ENCODE data around the gene REV3L.
"Not testable (repeated sequence)": the region's sequence is repeated elsewhere in the genome, so short reads cannot be mapped to it uniquely, and the experiment has no call there.

The REV3L gene, protein sequence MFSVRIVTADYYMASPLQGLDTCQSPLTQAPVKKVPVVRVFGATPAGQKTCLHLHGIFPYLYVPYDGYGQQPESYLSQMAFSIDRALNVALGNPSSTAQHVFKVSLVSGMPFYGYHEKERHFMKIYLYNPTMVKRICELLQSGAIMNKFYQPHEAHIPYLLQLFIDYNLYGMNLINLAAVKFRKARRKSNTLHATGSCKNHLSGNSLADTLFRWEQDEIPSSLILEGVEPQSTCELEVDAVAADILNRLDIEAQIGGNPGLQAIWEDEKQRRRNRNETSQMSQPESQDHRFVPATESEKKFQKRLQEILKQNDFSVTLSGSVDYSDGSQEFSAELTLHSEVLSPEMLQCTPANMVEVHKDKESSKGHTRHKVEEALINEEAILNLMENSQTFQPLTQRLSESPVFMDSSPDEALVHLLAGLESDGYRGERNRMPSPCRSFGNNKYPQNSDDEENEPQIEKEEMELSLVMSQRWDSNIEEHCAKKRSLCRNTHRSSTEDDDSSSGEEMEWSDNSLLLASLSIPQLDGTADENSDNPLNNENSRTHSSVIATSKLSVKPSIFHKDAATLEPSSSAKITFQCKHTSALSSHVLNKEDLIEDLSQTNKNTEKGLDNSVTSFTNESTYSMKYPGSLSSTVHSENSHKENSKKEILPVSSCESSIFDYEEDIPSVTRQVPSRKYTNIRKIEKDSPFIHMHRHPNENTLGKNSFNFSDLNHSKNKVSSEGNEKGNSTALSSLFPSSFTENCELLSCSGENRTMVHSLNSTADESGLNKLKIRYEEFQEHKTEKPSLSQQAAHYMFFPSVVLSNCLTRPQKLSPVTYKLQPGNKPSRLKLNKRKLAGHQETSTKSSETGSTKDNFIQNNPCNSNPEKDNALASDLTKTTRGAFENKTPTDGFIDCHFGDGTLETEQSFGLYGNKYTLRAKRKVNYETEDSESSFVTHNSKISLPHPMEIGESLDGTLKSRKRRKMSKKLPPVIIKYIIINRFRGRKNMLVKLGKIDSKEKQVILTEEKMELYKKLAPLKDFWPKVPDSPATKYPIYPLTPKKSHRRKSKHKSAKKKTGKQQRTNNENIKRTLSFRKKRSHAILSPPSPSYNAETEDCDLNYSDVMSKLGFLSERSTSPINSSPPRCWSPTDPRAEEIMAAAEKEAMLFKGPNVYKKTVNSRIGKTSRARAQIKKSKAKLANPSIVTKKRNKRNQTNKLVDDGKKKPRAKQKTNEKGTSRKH (N-terminal part only)

DNA sequence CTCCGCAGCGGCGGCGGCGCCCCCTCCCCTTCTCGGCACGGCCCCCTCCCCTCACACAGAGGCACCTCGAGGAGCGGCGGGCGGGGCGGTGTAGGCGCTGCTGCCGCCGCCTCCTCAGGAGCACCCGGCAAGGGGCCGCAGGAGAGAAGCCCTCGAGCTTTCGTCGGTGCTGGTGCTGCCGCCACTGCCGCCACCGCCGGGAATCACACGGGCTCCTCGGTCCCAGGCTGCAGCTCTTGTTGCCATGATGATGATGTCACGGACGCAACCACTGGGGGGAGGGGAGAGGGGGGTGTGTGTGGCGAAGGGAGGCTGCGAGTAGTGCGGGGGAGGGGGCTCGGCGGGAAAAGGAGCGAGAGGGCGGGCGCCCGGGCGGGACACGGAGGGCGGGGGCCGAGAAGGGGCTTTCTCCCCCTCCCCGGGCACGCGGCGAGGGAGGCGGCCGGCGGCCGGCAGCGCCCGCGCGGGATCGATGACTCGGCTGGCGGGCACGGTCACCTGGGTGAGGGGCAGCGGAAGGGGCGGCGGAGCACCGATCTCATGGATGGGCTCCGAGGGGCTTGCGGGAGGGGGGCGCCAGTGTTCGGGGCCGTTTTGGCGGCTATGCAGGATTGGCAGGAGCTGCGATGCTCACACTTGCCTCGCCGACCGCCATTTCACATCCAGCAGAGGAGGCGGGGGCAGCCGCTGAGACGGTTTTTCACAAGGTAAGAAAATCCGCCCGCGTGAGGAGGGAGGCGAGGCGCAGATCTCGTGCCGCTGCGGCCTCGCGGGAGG is at the start of gene REV3L:
Gene REV3L, minus strand, starts transcription at position 260 of the 777 bp plus-strand sequence. CDS start 330 bp downstream, outside the sequence.
- DNase-seq = peak; percentile 91
- ATAC-seq = peak; percentile 62

DNA sequence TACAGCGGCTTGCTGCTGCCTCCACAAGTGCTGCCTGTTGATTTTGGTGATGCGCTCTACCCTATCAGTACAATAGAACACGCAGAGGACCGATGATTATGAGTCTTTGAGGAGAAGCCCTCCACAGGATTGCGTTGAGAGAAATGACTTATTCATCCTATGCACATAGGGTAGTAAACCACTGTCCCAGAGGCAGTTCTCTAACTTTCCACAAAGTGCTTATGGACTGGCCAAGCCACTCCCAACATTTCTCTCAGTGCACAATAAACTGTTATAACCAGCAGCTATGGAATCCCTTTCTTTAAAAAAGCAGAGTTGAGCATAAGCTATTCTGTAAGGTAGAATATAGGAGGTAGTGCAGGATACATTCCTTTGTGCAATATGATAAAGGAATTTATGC is 48.2 kb upstream of the REV3L start:
- ATAC-seq = no peak
- DNase-seq = no peak

DNA sequence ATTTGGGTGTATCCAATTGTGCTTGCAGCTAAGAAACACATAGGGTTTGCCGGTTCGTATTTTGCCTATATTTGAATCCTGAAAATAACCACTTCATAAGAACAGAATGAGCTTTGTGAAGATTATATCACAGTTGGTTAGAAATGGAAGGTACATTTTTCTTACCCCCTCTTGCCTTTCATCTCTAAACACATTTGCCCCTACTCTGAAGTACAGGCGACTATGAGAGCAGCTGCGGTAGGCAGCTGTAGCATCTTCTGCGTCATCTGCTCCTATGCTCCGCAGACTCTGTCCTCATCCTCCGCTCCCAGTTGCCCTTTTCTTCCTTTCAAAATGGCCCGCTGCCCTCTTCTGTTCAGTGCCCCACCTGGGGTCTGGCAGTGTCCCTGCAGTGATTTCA is 47.6 kb upstream of the REV3L start:
- no peak for ATAC-seq
- DNase-seq = no peak

DNA sequence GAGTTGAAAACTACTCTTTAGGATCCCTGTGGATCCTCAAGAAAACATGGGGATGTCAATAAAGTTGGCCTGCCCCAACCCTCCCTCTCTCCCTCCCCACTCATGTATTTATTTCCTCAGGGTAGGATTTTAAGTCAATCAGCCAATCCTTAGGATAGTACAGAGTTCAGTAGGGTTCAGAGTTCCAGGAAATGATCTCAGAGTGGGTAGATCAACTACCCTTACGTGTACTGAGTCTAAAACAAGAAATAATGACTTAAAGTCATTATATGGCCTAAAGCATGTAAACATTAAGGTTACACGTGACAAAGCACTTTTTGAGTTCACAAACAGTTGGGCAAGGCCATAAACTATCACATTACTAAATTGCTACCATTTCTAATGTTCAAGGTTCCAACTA is 47.2 kb upstream of the REV3L start:
- ATAC-seq (no peak), DNase-seq (no peak)

DNA sequence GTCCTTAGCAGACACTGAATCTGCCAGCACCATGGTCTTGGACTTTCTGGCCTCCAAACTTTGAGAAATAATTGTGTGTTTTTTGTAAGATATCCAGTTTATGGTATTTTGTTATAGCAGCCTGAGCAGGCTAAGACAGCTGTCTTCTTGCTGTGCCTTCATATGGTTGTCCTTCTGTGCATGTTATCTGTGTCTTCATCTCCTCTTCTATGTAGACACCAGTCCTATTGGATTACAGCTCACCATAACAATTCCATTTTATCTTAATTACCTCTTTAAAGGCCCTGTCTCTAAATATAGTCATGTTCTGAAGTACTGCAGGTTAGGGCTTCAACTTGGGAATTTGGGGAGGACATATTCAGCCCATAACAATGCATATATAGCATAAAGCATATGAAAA is 44.3 kb upstream of the REV3L start:
- no peak for ATAC-seq
- no peak for DNase-seq

DNA sequence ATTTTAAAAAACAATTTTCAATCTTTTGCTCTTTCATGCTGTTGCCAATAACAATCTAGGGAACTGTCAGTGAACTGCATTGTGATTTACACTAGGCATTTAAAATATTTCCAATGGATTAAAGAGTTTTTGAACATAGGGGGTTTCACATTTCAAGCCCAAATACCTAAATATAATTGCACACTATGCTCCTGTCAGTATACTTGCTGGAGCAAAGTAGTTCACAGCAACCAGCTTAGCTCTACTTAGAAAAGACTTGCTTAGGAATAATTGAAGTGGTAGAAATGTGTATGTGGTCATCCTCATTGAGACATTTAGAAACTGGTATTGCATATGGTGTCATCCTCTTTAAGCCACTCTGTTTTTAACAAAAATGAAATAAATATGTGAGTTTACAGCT is 41.7 kb upstream of the REV3L start:
- no peak for DNase-seq
- ATAC-seq = no peak

DNA sequence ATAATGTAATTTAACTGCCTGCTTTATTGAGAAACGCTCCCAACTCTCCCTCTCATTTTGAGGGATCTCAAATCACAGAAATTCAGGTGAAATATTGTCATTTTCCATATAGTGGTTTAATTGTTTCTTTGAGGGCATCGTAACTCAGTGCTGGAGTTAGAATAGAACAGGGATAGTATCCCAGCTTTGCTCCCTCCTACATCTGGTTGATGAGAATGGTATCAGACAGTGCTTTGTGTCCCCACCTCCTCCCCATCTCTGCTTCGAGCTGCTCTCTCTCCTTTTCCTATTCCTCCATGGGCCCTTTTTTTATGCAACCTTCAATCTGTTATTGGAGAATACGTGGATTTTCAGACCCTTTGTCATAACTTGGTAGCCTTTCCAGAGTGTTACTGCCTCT is 41.2 kb upstream of the REV3L start:
- ATAC-seq (no peak), DNase-seq (no peak)

DNA sequence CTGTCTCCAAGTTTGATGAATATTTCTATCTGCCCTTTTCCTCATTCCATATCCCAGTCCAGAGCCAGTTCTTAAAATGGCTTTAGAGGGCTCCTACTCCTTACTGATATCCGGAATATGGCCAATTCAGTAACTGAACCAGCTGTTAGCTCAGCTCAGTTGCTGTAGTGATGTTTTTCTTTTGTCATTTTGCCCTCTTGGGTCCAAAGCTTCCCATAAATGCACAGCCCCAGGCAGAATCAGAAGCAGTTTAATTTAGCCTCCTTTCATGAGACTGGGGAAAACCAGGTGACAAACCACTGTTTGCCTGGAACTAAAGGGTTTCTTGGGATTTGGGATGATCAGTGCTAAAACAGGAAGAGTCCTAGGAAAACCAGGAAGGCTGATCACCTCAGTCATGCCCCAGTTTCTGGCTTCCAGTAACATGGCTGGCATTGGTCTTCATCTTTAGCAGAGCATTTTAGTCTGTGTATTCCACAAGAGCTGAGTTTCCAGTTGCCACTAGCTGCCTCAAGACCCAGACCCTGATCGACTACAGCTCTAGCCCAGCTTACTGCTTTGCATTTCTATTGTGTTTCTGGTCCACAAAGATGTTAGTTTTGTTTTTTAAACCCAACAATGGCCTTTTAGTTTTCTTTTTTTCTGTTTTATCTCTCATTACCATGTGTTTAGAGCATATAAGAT is 40.6 kb upstream of the REV3L start:
- DNase-seq = no peak
- no peak for ATAC-seq

DNA sequence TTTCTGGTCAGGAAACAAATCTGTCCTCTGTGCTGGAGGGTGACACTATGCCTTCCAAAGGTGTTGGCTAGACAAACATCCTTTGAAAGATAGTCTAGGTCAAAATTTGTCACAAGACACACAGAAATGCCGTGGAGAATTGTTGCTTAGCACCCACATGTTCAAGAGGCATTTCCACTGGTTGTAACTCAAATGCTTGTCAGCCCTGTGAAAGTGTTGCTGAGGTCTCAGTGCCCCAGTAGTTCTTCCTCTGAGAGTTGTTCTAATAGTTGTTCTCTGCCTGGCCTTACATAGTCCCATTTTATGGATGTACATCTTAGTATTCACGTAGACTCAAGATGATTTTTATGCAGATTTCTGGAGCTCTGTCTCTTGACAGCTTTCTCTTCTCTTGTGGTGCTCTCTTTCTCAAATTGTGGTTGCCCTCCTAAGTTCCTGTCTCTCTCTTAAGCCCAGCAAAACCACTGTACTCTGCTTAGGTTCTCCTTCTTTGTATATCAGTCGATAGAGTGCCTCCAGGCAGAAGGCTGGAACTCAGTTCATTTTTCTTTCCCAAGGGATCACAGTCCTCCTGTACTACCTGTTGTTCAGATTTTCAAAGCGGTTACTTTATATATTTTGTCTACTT is 39.5 kb upstream of the REV3L start:
- DNase-seq = no peak
- ATAC-seq = peak; percentile 19

DNA sequence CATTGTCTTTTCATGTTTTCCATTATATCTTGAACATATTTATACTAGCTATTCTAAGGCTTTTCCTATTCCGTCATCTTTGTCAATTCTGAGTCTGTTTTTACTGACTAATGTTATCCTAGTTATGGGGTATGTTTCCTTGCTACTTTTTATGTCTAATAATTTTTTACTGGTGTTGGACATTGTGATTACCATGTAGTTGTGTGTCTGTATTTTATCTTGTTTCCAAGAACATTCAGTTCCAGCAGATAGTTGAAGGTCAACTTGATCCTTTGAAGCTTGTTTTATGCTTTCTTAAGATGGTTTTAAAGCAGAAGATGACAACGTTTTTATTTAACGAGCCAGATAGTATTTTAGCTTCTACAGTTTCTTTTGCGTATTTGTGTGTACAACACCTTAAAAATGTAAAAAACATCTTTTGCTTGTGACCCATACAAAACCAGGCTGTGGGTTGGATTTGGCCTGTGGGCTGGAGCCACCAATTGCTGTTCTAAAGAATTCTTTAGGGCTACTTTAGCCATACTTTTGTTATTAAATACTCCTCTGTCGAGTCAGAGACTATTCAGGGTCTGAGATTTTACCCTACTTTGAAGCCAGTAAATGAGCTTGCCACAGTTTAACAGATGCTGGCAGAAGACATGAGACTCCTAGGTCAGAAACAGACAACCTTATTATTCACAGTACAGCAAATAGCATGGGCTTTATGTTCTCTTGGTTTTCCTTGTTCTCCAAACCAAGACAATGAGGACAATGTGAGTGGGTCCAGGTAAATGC is 38.7 kb upstream of the REV3L start:
- ATAC-seq = no peak

DNA sequence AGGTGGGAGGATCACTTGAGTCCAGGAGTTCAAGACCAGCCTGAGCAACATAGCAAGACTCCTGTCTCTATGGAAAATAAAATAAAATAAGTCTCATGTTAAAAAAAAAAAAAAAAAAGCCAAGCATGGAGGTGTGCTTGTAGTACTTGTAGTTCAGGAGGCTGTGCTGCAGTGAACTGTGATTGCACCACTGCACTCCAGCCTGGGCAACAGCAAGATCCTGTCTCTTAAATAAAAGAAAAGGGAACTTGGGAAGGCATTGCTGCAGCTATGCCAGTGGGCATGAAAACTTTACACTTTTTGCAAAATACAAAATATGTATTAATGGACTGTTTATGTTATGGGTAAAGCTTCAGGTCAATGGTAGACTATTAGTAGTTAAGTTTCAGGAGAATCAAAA is 37.5 kb upstream of the REV3L start:
- no peak for DNase-seq
- no peak for ATAC-seq

More for the DNA sequence above, 38.7 kb upstream of the REV3L start:
- no peak for DNase-seq

DNA sequence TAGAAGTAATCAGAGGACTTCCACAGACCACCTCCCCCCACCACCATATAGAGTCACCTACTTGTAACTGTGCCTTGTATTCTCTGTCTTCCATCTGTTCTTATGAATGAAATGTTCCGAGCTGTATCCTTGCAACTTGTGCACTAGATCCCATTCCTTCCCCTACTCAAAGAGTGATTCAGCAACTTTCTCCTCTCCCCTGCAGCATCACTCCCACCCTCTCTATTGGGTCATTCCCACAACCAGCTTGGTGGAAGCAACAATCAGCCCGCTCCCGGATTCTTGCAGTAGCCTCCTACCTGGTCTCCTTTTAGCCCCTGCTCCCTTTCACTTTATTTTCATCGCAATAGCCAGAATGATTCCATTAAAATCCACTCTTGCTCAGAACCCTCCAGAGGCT is 34.9 kb upstream of the REV3L start:
- no peak for DNase-seq
- no peak for ATAC-seq

DNA sequence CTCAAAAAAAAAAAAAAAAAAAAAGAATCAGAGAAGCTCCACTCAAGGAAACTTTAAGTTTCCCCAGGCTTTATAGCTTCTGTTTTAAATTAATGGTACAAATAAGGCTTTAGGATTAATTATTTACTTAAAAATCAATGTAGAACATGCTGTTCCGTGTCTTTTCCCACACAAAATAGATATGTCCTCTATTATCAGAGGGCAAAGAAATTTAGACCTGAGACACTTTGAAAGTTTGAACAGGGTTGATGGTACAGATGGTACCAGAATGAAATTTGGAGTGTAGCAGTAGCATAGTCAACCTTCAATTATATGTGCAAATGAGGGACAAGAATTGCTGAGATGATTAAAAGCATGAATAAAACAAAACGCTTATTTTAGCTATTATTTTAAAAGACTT is 32.2 kb upstream of the REV3L start:
- ATAC-seq = no peak

DNA sequence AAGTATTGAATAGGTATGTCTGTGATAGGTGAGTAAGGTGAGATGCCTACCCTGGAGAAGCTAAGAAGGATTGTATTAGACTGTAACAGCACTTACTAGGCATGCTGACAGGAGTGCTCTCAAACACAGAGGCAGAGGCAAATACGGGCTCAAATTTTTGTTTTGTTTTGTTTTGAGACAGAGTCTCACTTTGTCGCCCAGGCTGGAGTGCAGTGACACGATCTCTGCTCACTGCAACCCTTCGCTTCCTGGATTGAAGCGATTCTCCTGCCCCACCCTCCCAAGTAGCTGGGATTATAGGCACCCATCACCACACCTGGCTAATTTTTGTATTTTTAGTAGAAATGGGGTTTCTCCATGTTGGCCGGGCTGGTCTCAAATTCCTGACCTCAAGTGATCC is 31.5 kb upstream of the REV3L start:
- ATAC-seq, DNase-seq: not testable (repeated sequence)

More for the DNA sequence above, 32.2 kb upstream of the REV3L start:
- DNase-seq = no peak

DNA sequence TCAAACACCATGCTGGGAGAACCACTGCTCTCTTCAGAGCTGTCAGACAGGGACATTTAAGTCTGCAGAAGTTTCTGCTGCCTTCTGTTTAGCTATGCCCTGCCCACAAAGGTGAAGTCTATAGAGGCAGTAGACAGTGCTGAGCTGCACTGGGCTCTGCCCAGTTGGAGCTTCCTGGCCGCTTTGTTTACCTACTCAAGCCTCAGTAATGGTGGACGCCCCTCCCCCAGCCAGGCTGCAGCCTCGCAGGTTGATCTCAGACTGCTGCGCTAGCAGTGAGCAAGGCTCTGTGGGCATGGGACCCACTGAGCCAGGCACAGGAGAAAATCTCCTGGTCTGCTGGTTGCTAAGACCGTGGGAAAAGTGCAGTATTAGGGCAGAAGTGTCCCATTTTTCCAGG is 24.2 kb upstream of the REV3L start:
- DNase-seq, ATAC-seq: not testable (repeated sequence)

DNA sequence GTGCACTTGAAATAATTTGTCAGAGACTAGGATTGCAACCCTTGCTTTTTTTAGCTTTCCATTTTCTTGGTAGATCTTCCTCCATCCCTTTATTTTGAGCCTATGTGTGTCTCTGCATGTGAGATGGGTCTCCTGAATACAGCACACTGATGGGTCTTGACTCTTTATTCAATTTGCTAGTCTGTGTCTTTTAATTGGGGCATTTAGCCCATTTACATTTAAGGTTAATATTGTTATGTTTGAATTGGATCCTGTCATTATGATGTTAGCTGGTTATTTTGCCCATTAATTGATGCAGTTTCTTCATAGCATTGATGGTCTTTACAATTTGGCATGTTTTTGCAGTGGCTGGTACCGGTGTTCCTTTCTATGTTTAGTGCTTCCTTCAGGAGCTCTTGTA is 22.5 kb upstream of the REV3L start:
- ATAC-seq, DNase-seq: not testable (repeated sequence)

DNA sequence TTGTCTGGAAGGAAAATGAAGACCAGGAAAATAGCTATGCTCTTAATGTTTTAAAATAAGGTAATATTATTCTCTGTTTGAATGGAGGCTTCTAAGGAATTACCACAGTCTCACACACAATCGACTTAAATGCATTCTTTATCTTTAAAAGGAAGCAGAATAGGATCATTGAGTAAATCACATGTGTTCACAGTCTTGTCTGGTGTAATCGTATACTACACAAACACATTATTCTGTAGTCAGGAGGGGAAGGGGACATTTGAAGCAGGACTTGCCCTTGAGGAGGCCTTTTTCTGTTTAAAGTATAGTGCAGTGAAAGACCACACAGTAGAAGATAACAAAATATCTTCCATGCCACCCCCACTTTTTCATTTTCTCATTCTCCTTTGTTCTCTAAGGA is 20.6 kb upstream of the REV3L start:
- ATAC-seq (no peak), DNase-seq (no peak)

DNA sequence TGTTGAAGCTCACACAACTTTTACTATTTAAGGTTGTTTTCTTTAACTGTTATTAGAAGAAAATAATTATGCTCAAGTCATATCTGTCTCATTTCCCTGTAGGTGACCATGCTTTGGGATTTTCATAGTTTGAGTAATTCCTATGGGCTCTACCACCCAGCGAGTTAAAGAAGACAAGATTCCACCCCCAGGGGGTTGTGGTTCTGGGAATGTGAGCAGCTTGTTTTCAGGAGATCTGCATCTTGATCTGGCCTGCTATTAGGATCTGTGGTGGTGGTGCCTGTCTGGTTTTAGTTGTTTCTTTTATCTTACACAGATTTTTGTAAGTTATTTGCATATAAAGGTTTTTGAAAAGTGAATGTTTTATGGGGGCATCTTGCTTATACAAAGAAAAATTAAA is 20.2 kb upstream of the REV3L start:
- DNase-seq (no peak), ATAC-seq (no peak)

DNA sequence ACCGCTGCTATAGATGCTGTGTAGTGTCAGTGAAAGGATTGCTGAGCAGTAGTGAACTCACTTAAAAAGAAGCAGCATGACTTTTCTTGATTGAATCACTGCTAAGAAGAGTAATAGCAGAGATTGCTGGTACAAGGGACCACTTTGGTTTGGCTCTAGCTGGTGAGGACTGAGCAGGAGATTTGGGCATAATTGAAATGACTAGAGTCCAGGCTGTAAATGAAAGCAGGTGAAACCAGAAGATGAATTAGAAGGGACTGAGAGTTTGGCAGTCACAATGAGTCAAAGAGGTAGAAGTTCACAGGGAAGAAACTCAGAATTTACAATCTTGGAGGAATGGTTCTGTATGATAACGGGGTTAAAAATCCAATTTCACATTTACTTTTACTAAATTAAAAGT is 19.1 kb upstream of the REV3L start:
- ATAC-seq = no peak

DNA sequence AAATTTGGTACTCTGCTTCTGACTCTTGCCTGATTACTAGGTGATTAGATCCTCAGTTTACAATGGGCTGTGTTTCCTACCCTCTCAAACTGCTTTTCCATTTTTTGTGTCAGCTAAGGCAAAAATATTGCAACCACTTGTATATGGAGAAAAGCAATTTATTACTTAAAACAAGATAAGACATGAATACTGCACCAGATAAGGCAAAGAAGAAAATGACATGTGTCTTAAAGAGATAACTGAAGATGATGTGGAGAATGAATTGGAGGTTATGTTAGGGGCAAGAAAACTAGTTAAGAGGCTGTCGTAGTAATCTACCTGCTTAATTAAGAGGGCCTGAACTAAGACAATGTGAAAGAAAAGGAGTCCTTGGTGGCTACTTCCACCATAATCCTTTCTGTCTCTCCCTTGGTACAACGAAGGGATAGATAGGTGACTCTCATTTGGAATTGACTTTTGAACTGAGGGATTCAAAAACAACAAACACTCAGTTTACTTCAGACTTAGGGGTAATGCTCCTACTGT is 16.3 kb upstream of the REV3L start:
- no peak for ATAC-seq
- no peak for DNase-seq

More for the DNA sequence above, 19.1 kb upstream of the REV3L start:
- DNase-seq = no peak
